ENCODE data around the gene PC. TPM values are rescaled to one million over a fixed set of nuclear protein-coding genes. Genes with fewer than 3 reads are reported as not detected.

The PC gene
- total and polyA plus RNA-seq, 9 of the 15 experiments (the other 6 are each of a cell fraction or from before 2014, with no cell fraction given) = 0.94 to 38.0 (median 8.7) TPM

DNA sequence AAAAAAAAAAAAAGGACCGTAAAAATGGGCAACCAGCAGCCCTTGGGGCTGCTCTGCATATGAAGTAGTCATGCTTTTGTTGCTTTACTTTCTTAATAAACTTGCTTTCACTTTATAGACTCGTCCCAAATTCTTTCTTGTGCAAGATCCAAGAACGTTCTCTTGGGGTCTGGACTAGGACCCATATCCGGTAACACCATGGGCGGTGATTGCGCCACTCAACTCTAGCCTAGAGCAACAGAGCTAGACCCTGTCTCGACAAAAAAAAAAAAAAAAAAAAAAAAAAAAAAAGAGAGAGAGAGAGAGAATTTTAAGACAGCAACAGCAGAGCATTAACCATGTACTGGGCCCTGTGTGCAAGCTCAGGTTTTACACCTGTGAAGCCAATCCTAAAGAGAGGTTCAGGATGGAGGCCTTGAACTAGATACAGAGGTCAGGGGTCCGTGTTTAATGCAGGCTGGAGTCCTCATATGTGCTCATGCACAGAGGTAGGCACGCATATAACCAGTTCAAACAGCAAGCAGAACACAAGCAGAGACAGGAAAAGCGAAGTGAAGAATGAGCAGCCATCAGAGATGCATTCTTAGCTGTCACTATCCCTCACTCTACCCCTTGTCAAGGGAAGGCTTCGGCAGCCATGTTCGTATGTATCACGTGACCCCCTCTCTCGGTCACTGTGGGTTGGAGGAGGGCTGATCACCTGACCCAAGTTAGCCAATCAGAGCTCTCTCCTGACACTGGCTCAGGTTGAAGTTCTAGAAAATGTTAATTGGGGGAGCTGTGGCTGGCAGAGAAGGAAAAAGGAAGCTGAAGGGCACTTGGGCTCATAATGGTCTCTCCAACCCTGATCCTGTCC is 48.1 kb upstream of the PC start:
- Histone ChIP-seq H3K27ac (ENCODE audit: extremely low read depth, low read depth, low read length) (peak overlapping the region; percentile 45; the same call in 1 of the 3 replicates), H3K4me3 (no peak overlapping the region), H3K9me1 (ENCODE audit: control insufficient read depth, insufficient read depth, low read length) (no peaks in the 10 kb centered on the region), H3K79me2 (ENCODE audit: control insufficient read depth, insufficient read depth, low read length) (no peaks in the 10 kb centered on the region), H3K4me1 (replicated peaks in 1 of 2; ENCODE audit: control insufficient read depth in 2 of 2, insufficient read depth in 2 of 2, low read length in 2 of 2) (peaks cover 8 to 14% of the 10 kb centered on the region in 2 experiments; a peak in 3 of 5 replicates), H3K9me3 (replicated peaks; ENCODE audit: control insufficient read depth, insufficient read depth, low read depth, low read length) (peaks cover 5% of the 10 kb centered on the region; the same call in 1 of the 2 replicates), H3K27me3 (ENCODE audit: control insufficient read depth in 2 of 2, insufficient read depth in 2 of 2, low read length in 2 of 2) (peaks cover 0 to 5% of the 10 kb centered on the region in 2 experiments; a peak in 1 of 5 replicates), H3K36me3 (ENCODE audit: control insufficient read depth, insufficient read depth, low read length) (no peaks in the 10 kb centered on the region), H3K4me2 (ENCODE audit: insufficient read depth, low read length) (peak overlapping the region; percentile 70), H3K9ac (ENCODE audit: insufficient read depth in 1 of 2, low read depth in 2 of 2, low read length in 2 of 2) (no peak overlapping the region), H2AFZ (ENCODE audit: low read depth, low read length) (peak overlapping the region; percentile 97), H4K20me1 (replicated peaks; ENCODE audit: control insufficient read depth, insufficient read depth, low read length) (no peaks in the 10 kb centered on the region)
- ChIA-PET CTCF (ENCODE audit: low intra/inter-chr PET ratio) (interaction anchor here (0.7 kb wide), 1 partner anchor 709 kb away, joined by 3 read pairs; no protein-coding TSS in a partner anchor), POLR2A (interaction anchor here (0.6 to 2.0 kb wide), 5 partner anchors 9 to 163 kb away, joined by 3 to 6 read pairs (median 3); partner anchors contain the start of gene RCE1)
- in situ Hi-C loops (cut with MboI) (no loop called here), intact Hi-C loops (cut with micrococcal nuclease) (no loop called here)
- ATAC-seq (peak; percentile 95), DNase-seq (ENCODE audit: extremely low read depth in 1 of 4, low spot score in 3 of 4) (peak; percentile 80 to 97 (median 92)), FAIRE-seq (peak; percentile 88)
- no TSS peak for BruUV-seq (replicated peaks)
- WGBS (ENCODE audit: insufficient coverage, low coverage, missing lambda C conversion rate) = 71% methylated on average over 12 of the region's 14 CpGs
- TF ChIP-seq PHF20 (IDR thresholded peaks at IDR 0.05; ENCODE audit: partially characterized antibody) (peak; percentile 98), ZBTB9 (CRISPR knock-in tag; IDR thresholded peaks at IDR 0.05) (no peak), TCF15 (CRISPR knock-in tag; IDR thresholded peaks at IDR 0.05) (no peak), NFRKB (IDR thresholded peaks at IDR 0.05; ENCODE audit: low read depth) (peak; percentile 88), CBFA2T2 (conservative IDR thresholded peaks at IDR 0.05) (peak; percentile 92), MYNN (IDR thresholded peaks at IDR 0.05) (no peak), MYNN (CRISPR knock-in tag; IDR thresholded peaks at IDR 0.05) (no peak), FOS (IDR thresholded peaks at IDR 0.05; ENCODE audit: extremely low read depth, insufficient read length) (peak; percentile 75), MEF2D (tag; conservative IDR thresholded peaks at IDR 0.05; ENCODE audit: low read depth) (peak; percentile 72; the same call in 1 of the 2 replicates), FOXK2 (conservative IDR thresholded peaks at IDR 0.05 in 1 of 2, IDR thresholded peaks at IDR 0.05 in 1 of 2; ENCODE audit: low read depth in 2 of 2) (0 out of 4 replicates have a peak, but pooled peaks of 1 of the 2 experiments have one; percentile 20)
